Panc1 (cell line): ENCODE data around the gene TBL1Y. TPM values are rescaled to one million over a fixed set of nuclear protein-coding genes. Genes with fewer than 3 reads are reported as not detected.
"Not testable (repeated sequence)": the region's sequence is repeated elsewhere in the genome, so short reads cannot be mapped to it uniquely, and the experiment has no call there.

Experiments
- ATAC-seq: fragments of 200-7000 bp; cut with Tn5 transposase; 2 replicates; pipeline ENCODE4 v1.9.1; 2020; ENCODE audit warnings: mild to moderate bottlenecking, moderate library complexity
- BruUV-seq: library from RNA; stranded (reverse); fragments of 400-500 nt; replicated peaks from 2 replicates; lab custom pipeline; 2021; lab: Mats Ljungman, UMichigan
- CTCF ChIA-PET: fragments of 300-600 bp; sonication (Branson Sonifier 250); formaldehyde crosslinking; loops from one replicate; lab custom pipeline; 2022; ENCODE audit warnings: antibody characterized with exemption; lab: Charles Lee
- POLR2A ChIA-PET: fragments of 300-600 bp; sonication (Branson Sonifier 250); formaldehyde crosslinking; loops from one replicate; lab custom pipeline; 2022; ENCODE audit warnings: antibody characterized with exemption; lab: Charles Lee
- DNase-seq: peaks from one replicate; pipeline ENCODE4 v3.0.0-alpha.2; 2010; ENCODE audit warnings: low read depth, low spot score
- H3K27ac ChIP-seq: 2 replicates; pipeline ENCODE4 v1.5.1; 2011; ENCODE audit warnings: mild to moderate bottlenecking, low read length, inconsistent platforms
- H3K27me3 ChIP-seq: fragments of 200-500 bp; sonication (Bioruptor generic); 2 replicates; pipeline ENCODE4 v1.6.0; 2014; ENCODE audit warnings: low read length, inconsistent platforms; ENCODE audit not compliant: control insufficient read depth, insufficient read depth
- H3K36me3 ChIP-seq: fragments of 200-500 bp; sonication (Bioruptor generic); 2 replicates; pipeline ENCODE4 v1.5.1; 2014; ENCODE audit warnings: inconsistent platforms, mild to moderate bottlenecking, low read length, moderate library complexity; ENCODE audit not compliant: control insufficient read depth, insufficient read depth
- H3K4me1 ChIP-seq: 2 replicates; pipeline ENCODE4 v1.5.1; 2011; ENCODE audit warnings: inconsistent platforms, mild to moderate bottlenecking, low read length, moderate library complexity; ENCODE audit not compliant: control insufficient read depth, insufficient read depth
- H3K4me3 ChIP-seq, 2 experiments: 2 replicates each; pipeline ENCODE4 v1.5.1; 2011 to 2012; ENCODE audit warnings: low read depth in 2 of 2, low read length in 2 of 2, mild to moderate bottlenecking in 2 of 2, inconsistent platforms in 1 of 2, moderate library complexity in 1 of 2
- H3K9me3 ChIP-seq: fragments of 200-500 bp; sonication (Bioruptor generic); 2 replicates; pipeline ENCODE4 v1.5.1; 2014; ENCODE audit warnings: low read depth, mild to moderate bottlenecking, inconsistent platforms, low read length, moderate library complexity; ENCODE audit not compliant: control insufficient read depth, insufficient read depth
- CTCF ChIP-seq: fragments of 450-650 bp; IDR thresholded peaks from 2 replicates; pipeline ENCODE4 v1.5.1; 2017; ENCODE audit warnings: mild to moderate bottlenecking
- POLR2AphosphoS5 ChIP-seq: IDR thresholded peaks from 2 replicates; pipeline ENCODE4 v1.6.1; 2012; ENCODE audit warnings: mild to moderate bottlenecking, low read depth, low read length, moderate library complexity
- REST ChIP-seq, 2 experiments: IDR thresholded peaks; 2 replicates each; pipeline ENCODE4 v1.6.1; 2011 to 2012; ENCODE audit warnings: low read depth in 2 of 2, control low read depth in 1 of 2, low read length in 1 of 2, mild to moderate bottlenecking in 1 of 2, moderate library complexity in 1 of 2; ENCODE audit not compliant: insufficient read depth in 1 of 2
- SIN3A ChIP-seq: IDR thresholded peaks from 2 replicates; pipeline ENCODE4 v1.6.1; 2012; ENCODE audit warnings: low read depth, mild to moderate bottlenecking, low read length, moderate library complexity, borderline replicate concordance; ENCODE audit not compliant: insufficient read depth
- TCF7L2 ChIP-seq: IDR thresholded peaks from 2 replicates; pipeline ENCODE4 v1.6.1; 2011; ENCODE audit warnings: mild to moderate bottlenecking, low read depth, low read length, inconsistent platforms
- in situ Hi-C: cut with HindIII; loops from 2 replicates; pipeline ENCODE4 v1.10.0; 2016; ENCODE audit warnings: low sequenced_read_pairs, low pct_unique_long_range_greater_than_20kb
- intact Hi-C: fragments of 100-400 bp; cut with micrococcal nuclease; formaldehyde crosslinking; loops from one replicate; pipeline ENCODE4 v1.10.0; 2022; ENCODE audit not compliant: unreplicated experiment
- total RNA-seq: library from RNA; stranded (reverse); gene quantifications from one replicate; pipeline ENCODE4 v1.2.1, GENCODE V29; 2021; ENCODE audit not compliant: unreplicated experiment

The TBL1Y gene
- total RNA-seq, 1 experiment from 2014 or later: not detected

DNA sequence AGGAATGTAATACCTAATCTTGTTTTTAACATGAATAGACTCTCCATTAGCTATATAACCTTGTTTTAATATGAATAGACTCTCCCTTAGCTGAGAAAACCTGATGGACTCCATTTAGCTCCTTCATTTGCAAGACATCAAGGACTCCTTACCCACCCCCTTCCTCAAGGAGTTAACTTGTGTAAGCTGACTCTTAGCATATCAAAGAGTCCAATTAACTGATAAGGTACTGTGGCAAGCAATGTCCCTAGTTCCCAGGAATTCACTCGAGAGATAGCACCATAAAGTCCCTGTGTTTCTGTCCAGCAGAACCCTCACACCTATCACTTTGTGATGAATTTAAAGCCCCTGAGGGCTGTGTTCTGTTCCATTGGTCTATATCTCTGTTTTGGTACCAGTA lies 15.3 kb upstream of the TBL1Y start:
- DNase-seq (no peak), ATAC-seq (no peak)
- H3K4me3 ChIP-seq: no peak overlapping the region
- H3K27me3 ChIP-seq: no peaks in the 10 kb centered on the region
- no TSS peak for BruUV-seq
- POLR2A ChIA-PET: no interaction called here
- no peaks in the 10 kb centered on the region for H3K4me1 ChIP-seq
- H3K36me3 ChIP-seq: no peaks in the 10 kb centered on the region
- TF ChIP-seq REST (IDR thresholded peaks at IDR 0.05; ENCODE audit: insufficient read depth in 1 of 2, low read depth in 2 of 2, low read length in 1 of 2) (no peak), SIN3A (no peak), POLR2AphosphoS5 (no peak), CTCF (no peak), TCF7L2 (no peak)
- CTCF ChIA-PET: no interaction called here
- intact Hi-C loops: no loop called here
- no peak overlapping the region for H3K27ac ChIP-seq
- no peaks in the 10 kb centered on the region for H3K9me3 ChIP-seq
- in situ Hi-C loops: no loop called here

DNA sequence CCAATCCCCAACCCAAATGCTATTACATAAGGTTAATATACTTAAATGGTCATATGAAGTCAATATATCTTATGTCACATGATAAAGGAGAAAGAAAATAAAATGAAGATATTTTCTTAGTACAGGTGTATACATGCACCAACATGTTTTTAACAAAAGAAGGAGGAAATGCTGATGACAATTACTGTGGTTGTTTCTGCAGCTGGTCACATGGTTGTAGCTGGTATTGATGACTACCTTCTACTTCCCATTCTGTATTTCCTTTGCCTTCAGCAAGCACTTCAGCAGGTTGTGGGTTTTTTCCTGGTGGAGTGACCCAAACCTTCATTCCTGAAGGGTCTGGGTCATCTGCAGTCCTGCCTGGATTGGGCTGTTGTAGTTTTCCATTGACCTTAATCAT lies 8.4 kb upstream of the TBL1Y start:
- H3K27me3 ChIP-seq, CTCF ChIA-PET, H3K9me3 ChIP-seq, in situ Hi-C loops, ATAC-seq, H3K27ac ChIP-seq, intact Hi-C loops, H3K4me1 ChIP-seq, BruUV-seq, DNase-seq, H3K36me3 ChIP-seq, POLR2A ChIA-PET, H3K4me3 ChIP-seq: not testable (repeated sequence)

DNA sequence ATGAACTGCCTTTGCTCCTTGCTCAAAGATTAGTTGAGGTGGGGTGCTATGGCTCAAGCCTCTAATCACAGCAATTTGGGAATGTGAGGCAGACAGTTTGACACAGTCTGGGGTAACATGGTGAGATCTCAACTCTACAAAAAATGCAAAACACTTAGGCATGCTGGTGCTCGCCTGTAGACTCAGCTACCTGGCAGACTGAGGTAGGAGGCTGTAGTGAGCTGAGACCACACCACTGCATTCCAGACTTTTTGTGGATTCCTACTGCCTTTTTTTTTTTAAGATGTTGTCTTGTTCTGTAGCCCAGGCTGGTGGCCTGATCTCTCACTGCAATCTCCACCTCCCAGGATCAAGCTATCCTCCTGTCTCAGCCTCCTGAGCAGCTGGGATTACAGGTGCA lies 2.9 kb upstream of the TBL1Y start:
- no TSS peak for BruUV-seq
- H3K36me3 ChIP-seq: no peaks in the 10 kb centered on the region
- TF ChIP-seq POLR2AphosphoS5 (no peak), REST (IDR thresholded peaks at IDR 0.05; ENCODE audit: insufficient read depth in 1 of 2, low read depth in 2 of 2, low read length in 1 of 2) (no peak), CTCF (no peak), TCF7L2 (no peak), SIN3A (no peak)
- H3K27me3 ChIP-seq: no peaks in the 10 kb centered on the region
- H3K4me1 ChIP-seq: no peaks in the 10 kb centered on the region
- no peak for ATAC-seq
- DNase-seq: no peak
- intact Hi-C loops: no loop called here
- no peaks in the 10 kb centered on the region for H3K9me3 ChIP-seq
- no peak overlapping the region for H3K4me3 ChIP-seq
- ChIA-PET POLR2A (no interaction called here), CTCF (no interaction called here)
- in situ Hi-C loops: no loop called here
- H3K27ac ChIP-seq: no peak overlapping the region

- H3K36me3 ChIP-seq, H3K4me1 ChIP-seq, H3K27me3 ChIP-seq, BruUV-seq, H3K27ac ChIP-seq, POLR2A ChIA-PET, intact Hi-C loops, DNase-seq, ATAC-seq, CTCF ChIA-PET, H3K9me3 ChIP-seq, H3K4me3 ChIP-seq, in situ Hi-C loops: not testable (repeated sequence)
Observed at GRCh38 chrY:6908021-6908420, 2.5 kb upstream of the TBL1Y start.
